Measurements from ENCODE around the gene WASF2. TPM values are rescaled to one million over a fixed set of nuclear protein-coding genes. Genes with fewer than 3 reads are reported as not detected.

Gene WASF2
- total RNA-seq, 2 experiments from 2014 or later, result 119 to 121 TPM

DNA sequence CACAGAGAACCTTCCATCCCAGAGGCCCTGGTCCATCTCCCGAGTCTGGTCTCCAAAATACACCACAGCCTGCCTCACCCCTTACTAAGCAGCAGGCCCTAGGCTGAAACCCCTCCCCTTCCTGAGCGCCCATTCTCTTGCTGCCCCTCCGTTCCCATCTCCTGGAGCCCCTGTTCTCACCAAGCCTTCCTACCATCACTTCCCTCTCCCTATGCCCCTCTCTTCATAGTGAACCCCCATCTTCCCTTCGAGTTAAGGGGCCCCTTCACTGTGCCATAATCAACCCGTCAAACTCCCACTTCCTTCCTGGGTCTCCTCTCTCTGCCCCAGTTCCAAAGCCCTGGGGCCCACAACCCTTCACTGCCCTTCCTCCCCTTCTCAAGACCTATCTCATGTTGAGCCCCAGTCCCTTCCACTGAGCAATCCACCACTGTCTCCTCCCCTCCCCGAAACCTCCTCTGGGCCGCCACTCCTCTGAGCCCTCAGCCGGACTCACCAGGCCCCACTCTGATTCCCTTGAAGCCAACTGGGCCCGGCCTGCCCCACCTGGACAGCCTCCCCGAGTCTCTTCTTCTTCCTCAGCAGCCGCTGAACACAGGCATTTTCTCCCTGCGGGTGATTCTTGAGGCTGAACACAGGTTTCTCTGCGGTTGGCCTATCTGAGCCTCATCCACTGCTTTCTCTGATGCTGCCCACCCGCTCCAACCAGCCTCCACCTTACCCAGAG lies 42.2 kb upstream of the WASF2 start:
- no peak for TF ChIP-seq CTCF (IDR thresholded peaks at IDR 0.05)
- H3K27ac ChIP-seq (ENCODE audit: low read depth in 1 of 2, low read length in 2 of 2), result no peak overlapping the region
- H3K9me3 ChIP-seq (ENCODE audit: control insufficient read depth in 1 of 2, insufficient read depth in 1 of 2, low read length in 2 of 2), result no peaks in the 10 kb centered on the region
- H3K4me1 Mint-ChIP-seq (ENCODE audit: low read depth), result peaks cover 38% of the 10 kb centered on the region
- H3K27me3 ChIP-seq (ENCODE audit: control insufficient read depth in 1 of 2, insufficient read depth in 2 of 2, low read length in 2 of 2), result no peaks in the 10 kb centered on the region
- peaks cover 32% of the 10 kb centered on the region for H3K4me1 ChIP-seq (ENCODE audit: insufficient read depth, low read length)
- no peak overlapping the region for H3K4me3 Mint-ChIP-seq
- H3K36me3 Mint-ChIP-seq (ENCODE audit: low read depth), result peaks cover 33% of the 10 kb centered on the region
- peak overlapping the region; percentile 56 for H3K27ac Mint-ChIP-seq
- H3K36me3 ChIP-seq (ENCODE audit: insufficient read depth, low read length), result peaks cover 12% of the 10 kb centered on the region
- CTCF ChIA-PET, result no interaction called here
- ATAC-seq (ENCODE audit: poor library complexity) (no peak), DNase-seq (no peak)
- no peak overlapping the region for H3K4me3 ChIP-seq (ENCODE audit: low read length)
- intact Hi-C loops (cut with DNase I, micrococcal nuclease), result loop anchor here in 1 of 2 experiments (2.0 kb wide), 1 partner anchor 35 kb away; no protein-coding TSS in a partner anchor
- POLR2A ChIA-PET, result no interaction called here
- H3K27me3 Mint-ChIP-seq, result no peaks in the 10 kb centered on the region
- no peaks in the 10 kb centered on the region for H3K9me3 Mint-ChIP-seq

DNA sequence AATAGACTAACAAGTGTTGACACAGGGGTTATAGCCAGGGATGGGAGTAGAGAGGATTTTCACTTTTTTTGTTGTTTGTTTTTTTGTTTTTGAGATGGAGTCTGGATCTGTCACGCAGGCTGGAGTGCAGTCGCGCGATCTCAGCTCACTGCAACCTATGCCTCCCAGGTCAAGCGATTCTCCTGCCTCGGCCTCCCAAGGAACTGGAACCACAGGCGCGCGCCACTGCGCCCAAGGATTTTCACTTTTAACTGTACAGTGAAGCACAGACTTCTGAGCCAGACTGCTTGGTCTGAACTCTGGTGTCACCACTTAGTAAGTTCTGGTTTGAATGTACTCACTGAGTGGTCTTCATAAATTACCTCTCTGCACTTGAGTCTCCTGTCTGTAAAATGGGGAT lies 40.2 kb upstream of the WASF2 start:
- ChIA-PET POLR2A (interaction anchor here (1.3 kb wide), 1 partner anchor 133 kb away, joined by 3 read pairs; no protein-coding TSS in a partner anchor), CTCF (no interaction called here)
- no peak for TF ChIP-seq CTCF (IDR thresholded peaks at IDR 0.05)
- Mint-ChIP-seq H3K27me3 (no peaks in the 10 kb centered on the region), H3K4me3 (peak overlapping the region; percentile 63), H3K4me1 (ENCODE audit: low read depth) (peaks cover 57% of the 10 kb centered on the region), H3K27ac (peak overlapping the region; percentile 58), H3K36me3 (ENCODE audit: low read depth) (peaks cover 33% of the 10 kb centered on the region), H3K9me3 (no peaks in the 10 kb centered on the region)
- H3K4me3 ChIP-seq (ENCODE audit: low read length), result no peak overlapping the region
- H3K4me1 ChIP-seq (ENCODE audit: insufficient read depth, low read length), result peaks cover 52% of the 10 kb centered on the region
- no peak overlapping the region for H3K27ac ChIP-seq (ENCODE audit: low read depth in 1 of 2, low read length in 2 of 2)
- H3K9me3 ChIP-seq (ENCODE audit: control insufficient read depth in 1 of 2, insufficient read depth in 1 of 2, low read length in 2 of 2), result no peaks in the 10 kb centered on the region
- intact Hi-C loops (cut with DNase I, micrococcal nuclease), result loop anchor here in 1 of 2 experiments (2.0 kb wide), 1 partner anchor 37 kb away; no protein-coding TSS in a partner anchor
- peaks cover 12% of the 10 kb centered on the region for H3K36me3 ChIP-seq (ENCODE audit: insufficient read depth, low read length)
- DNase-seq, result no peak
- no peak for ATAC-seq (ENCODE audit: poor library complexity)
- no peaks in the 10 kb centered on the region for H3K27me3 ChIP-seq (ENCODE audit: control insufficient read depth in 1 of 2, insufficient read depth in 2 of 2, low read length in 2 of 2)

GRCh38 chr1:27529704-27530018 lies 39.7 kb upstream of the WASF2 start:
- H3K27me3 Mint-ChIP-seq, result no peaks in the 10 kb centered on the region
- H3K4me1 Mint-ChIP-seq (ENCODE audit: low read depth), result peaks cover 62% of the 10 kb centered on the region
- peaks cover 12% of the 10 kb centered on the region for H3K36me3 ChIP-seq (ENCODE audit: insufficient read depth, low read length)
- peak overlapping the region; percentile 86 for H3K27ac Mint-ChIP-seq
- H3K9me3 ChIP-seq (ENCODE audit: control insufficient read depth in 1 of 2, insufficient read depth in 1 of 2, low read length in 2 of 2), result no peaks in the 10 kb centered on the region
- peaks cover 33% of the 10 kb centered on the region for H3K36me3 Mint-ChIP-seq (ENCODE audit: low read depth)
- H3K4me3 ChIP-seq (ENCODE audit: low read length), result no peak overlapping the region
- ChIA-PET CTCF (no interaction called here), POLR2A (interaction anchor here (1.3 kb wide), 1 partner anchor 133 kb away, joined by 3 read pairs; no protein-coding TSS in a partner anchor)
- no peak for TF ChIP-seq CTCF (IDR thresholded peaks at IDR 0.05)
- ATAC-seq (ENCODE audit: poor library complexity) (no peak), DNase-seq (no peak)
- no peaks in the 10 kb centered on the region for H3K27me3 ChIP-seq (ENCODE audit: control insufficient read depth in 1 of 2, insufficient read depth in 2 of 2, low read length in 2 of 2)
- H3K4me1 ChIP-seq (ENCODE audit: insufficient read depth, low read length), result peaks cover 57% of the 10 kb centered on the region
- H3K27ac ChIP-seq (ENCODE audit: low read depth in 1 of 2, low read length in 2 of 2), result no peak overlapping the region
- peak overlapping the region; percentile 81 for H3K4me3 Mint-ChIP-seq
- H3K9me3 Mint-ChIP-seq, result no peaks in the 10 kb centered on the region
- intact Hi-C loops (cut with DNase I, micrococcal nuclease), result loop anchor here in 1 of 2 experiments (2.0 to 10.0 kb wide), 2 partner anchors 37 to 135 kb away; no protein-coding TSS in a partner anchor

Data from CD4-positive, alpha-beta T cell (primary cell).